Measurements from ENCODE around the gene NEO1.

GRCh38 chr15:73048624-73049295 lies 3.5 kb upstream of the NEO1 start:
- TF ChIP-seq CTCF (IDR thresholded peaks at IDR 0.05; ENCODE audit: insufficient read depth, low read length, poor library complexity, severe bottlenecking) (no peak), EZH2phosphoT487 (conservative IDR thresholded peaks at IDR 0.05; ENCODE audit: low read length) (no peak)
